SJCRH30 (cell line): ENCODE data around the gene PUM1. TPM values are rescaled to one million over a fixed set of nuclear protein-coding genes. Genes with fewer than 3 reads are reported as not detected.

Source experiments
- DNase-seq, 2 experiments: peaks; one replicate each; pipeline ENCODE4 v3.0.0-alpha.2; 2015 to 2020
- H3K27ac ChIP-seq: fragments of 250-450 bp; sonication (Bioruptor Pico); 2 replicates; pipeline ENCODE4 v1.5.1; 2020; ENCODE audit warnings: mild to moderate bottlenecking, moderate library complexity
- H3K27me3 ChIP-seq: fragments of 250-450 bp; sonication (Bioruptor Pico); 2 replicates; pipeline ENCODE4 v1.5.1; 2020; ENCODE audit warnings: mild to moderate bottlenecking, moderate library complexity
- H3K36me3 ChIP-seq: fragments of 250-450 bp; sonication (Bioruptor Pico); 2 replicates; pipeline ENCODE4 v1.5.1; 2020; ENCODE audit warnings: mild to moderate bottlenecking, moderate library complexity
- H3K4me1 ChIP-seq: fragments of 250-450 bp; sonication (Bioruptor Pico); 2 replicates; pipeline ENCODE4 v1.5.1; 2020; ENCODE audit warnings: mild to moderate bottlenecking, moderate library complexity
- H3K4me3 ChIP-seq: fragments of 250-450 bp; sonication (Bioruptor Pico); 2 replicates; pipeline ENCODE4 v1.5.1; 2020; ENCODE audit warnings: mild to moderate bottlenecking, moderate library complexity
- H3K9me3 ChIP-seq: fragments of 250-450 bp; sonication (Bioruptor Pico); replicated peaks from 2 replicates; pipeline ENCODE4 v1.5.1; 2020; ENCODE audit warnings: mild to moderate bottlenecking, moderate library complexity
- total RNA-seq: library from RNA; depleted of rRNA; stranded (reverse); fragments of >200 nt; shearing (Covaris generic); gene quantifications from 2 replicates; pipeline ENCODE4 v1.2.3, GENCODE V29; 2014; rRNA removed

Gene PUM1
- total RNA-seq, 1 experiment from 2014 or later, result 99.1 TPM

GRCh38 chr1:30882678-30883388, 182.7 kb downstream of the PUM1 start:
- H3K27ac ChIP-seq, result peak overlapping the region; percentile 100; the same call in 1 of the 2 replicates
- H3K36me3 ChIP-seq, result peaks cover 7% of the 10 kb centered on the region; the same call in 1 of the 2 replicates
- no peaks in the 10 kb centered on the region for H3K9me3 ChIP-seq
- no peak overlapping the region for H3K4me3 ChIP-seq
- H3K27me3 ChIP-seq, result no peaks in the 10 kb centered on the region
- peaks cover 92% of the 10 kb centered on the region for H3K4me1 ChIP-seq
- no peak for DNase-seq

Other genes with a start within 250 kb of the PUM1 start
- gene SDC3, start 157.0 kb downstream of the PUM1 start, total RNA-seq, result 201 and 210 TPM in 2 replicates
- 20.2 and 20.9 TPM in 2 replicates for gene NKAIN1, start 174.2 kb upstream of the PUM1 start, total RNA-seq
- gene SNRNP40, start 231.1 kb upstream of the PUM1 start, total RNA-seq, result 262 and 267 TPM in 2 replicates
- gene ZCCHC17, start 231.3 kb upstream of the PUM1 start, total RNA-seq, result 44.9 and 46.5 TPM in 2 replicates